Stimulated activated CD8-positive, alpha-beta memory T cell treated with anti-CD3 and anti-CD28 coated beads, Interleukin-12 subunit alpha, Interleukin-12 subunit beta, amount 100 ng/mL, for 24 hours (primary cell): ENCODE results near the gene G0S2.

Source experiments
- DNase-seq: peaks from one replicate; pipeline ENCODE4 v3.0.0-alpha.2; 2020; ENCODE audit errors: extremely low read depth

Gene G0S2

GRCh38 chr1:209717818-209718217 lies 42.6 kb downstream of the G0S2 start:
- no peak for DNase-seq

GRCh38 chr1:209720326-209720725 lies 45.1 kb downstream of the G0S2 start:
- DNase-seq: no peak

- DNase-seq: no peak
These were observed 45.6 kb downstream of the G0S2 start for GRCh38 chr1:209720826-209721225.

GRCh38 chr1:209721323-209721722 lies 46.1 kb downstream of the G0S2 start:
- DNase-seq: no peak

GRCh38 chr1:209723265-209723664 lies 48.1 kb downstream of the G0S2 start:
- no peak for DNase-seq

- no peak for DNase-seq
These were observed 48.8 kb downstream of the G0S2 start for GRCh38 chr1:209723756-209724693.
